ENCODE data around the gene COPG2. TPM values are rescaled to one million over a fixed set of nuclear protein-coding genes. Genes with fewer than 3 reads are reported as not detected.

Gene COPG2
- total RNA-seq, 1 donor from 2014 or later = 47.5 TPM

DNA sequence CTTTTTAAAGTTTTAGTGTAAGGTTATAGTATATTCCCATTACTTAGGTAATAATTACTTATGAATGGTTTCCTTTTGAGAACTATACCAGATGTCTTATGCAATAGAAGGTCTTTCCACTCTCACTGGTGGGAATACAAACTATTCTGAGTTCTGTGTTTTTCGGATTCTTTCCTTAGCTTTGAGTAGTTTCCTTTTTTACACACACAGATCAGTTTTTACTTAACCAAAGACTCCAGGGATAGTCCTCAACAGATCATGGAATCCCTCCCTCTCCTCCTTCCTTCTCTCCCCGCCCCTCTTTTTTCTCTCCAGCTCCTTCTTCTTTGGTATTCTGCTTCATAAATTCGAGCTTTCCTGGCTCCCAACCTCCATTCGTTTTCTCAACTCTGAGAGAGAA lies 13.3 kb downstream of the COPG2 start:
- H3K9me3 ChIP-seq (ENCODE audit: control insufficient read depth in 3 of 3, low read length in 3 of 3) = no peaks in the 10 kb centered on the region
- H3K4me1 ChIP-seq (ENCODE audit: control insufficient read depth in 3 of 3, insufficient read depth in 3 of 3, low read length in 3 of 3) = no peaks in the 10 kb centered on the region
- H3K27me3 ChIP-seq (ENCODE audit: control insufficient read depth in 3 of 3, insufficient read depth in 3 of 3, low read length in 3 of 3) = no peaks in the 10 kb centered on the region
- peaks cover 0 to 7% (median 0%) of the 10 kb centered on the region in 3 donors for H3K36me3 ChIP-seq (ENCODE audit: control insufficient read depth in 3 of 3, insufficient read depth in 3 of 3, low read length in 3 of 3)
- no peak overlapping the region for H3K4me3 ChIP-seq (ENCODE audit: low read length in 3 of 3)
- no peak overlapping the region for H3K9ac ChIP-seq (ENCODE audit: low read depth in 1 of 3, low read length in 3 of 3)
- H3K27ac ChIP-seq (ENCODE audit: low read depth, low read length) = no peak overlapping the region

DNA sequence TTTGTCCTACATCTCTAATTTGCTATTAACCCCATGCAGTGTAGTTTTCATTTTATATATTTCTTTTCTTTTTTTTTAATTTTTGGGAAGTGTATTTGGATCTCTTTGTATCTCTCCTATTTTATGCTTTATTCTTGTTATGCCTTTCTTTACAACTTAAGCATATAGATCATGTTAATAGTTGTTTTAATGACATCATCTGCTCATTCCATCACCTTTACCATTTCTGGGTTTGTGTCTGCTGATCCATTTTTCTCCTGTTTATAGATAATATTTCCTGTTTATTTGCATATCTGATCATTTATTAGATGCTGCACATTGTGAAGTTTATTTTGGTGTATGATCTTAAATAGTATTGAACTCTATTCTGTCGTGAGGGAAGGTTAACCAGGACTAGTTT lies 13.7 kb downstream of the COPG2 start:
- H3K9ac ChIP-seq (ENCODE audit: low read depth in 1 of 3, low read length in 3 of 3) = no peak overlapping the region
- H3K27ac ChIP-seq (ENCODE audit: low read depth, low read length) = no peak overlapping the region
- no peaks in the 10 kb centered on the region for H3K4me1 ChIP-seq (ENCODE audit: control insufficient read depth in 3 of 3, insufficient read depth in 3 of 3, low read length in 3 of 3)
- H3K36me3 ChIP-seq (ENCODE audit: control insufficient read depth in 3 of 3, insufficient read depth in 3 of 3, low read length in 3 of 3) = peaks cover 0 to 3% (median 0%) of the 10 kb centered on the region in 3 donors
- H3K9me3 ChIP-seq (ENCODE audit: control insufficient read depth in 3 of 3, low read length in 3 of 3) = no peaks in the 10 kb centered on the region
- H3K27me3 ChIP-seq (ENCODE audit: control insufficient read depth in 3 of 3, insufficient read depth in 3 of 3, low read length in 3 of 3) = no peaks in the 10 kb centered on the region
- no peak overlapping the region for H3K4me3 ChIP-seq (ENCODE audit: low read length in 3 of 3)

DNA sequence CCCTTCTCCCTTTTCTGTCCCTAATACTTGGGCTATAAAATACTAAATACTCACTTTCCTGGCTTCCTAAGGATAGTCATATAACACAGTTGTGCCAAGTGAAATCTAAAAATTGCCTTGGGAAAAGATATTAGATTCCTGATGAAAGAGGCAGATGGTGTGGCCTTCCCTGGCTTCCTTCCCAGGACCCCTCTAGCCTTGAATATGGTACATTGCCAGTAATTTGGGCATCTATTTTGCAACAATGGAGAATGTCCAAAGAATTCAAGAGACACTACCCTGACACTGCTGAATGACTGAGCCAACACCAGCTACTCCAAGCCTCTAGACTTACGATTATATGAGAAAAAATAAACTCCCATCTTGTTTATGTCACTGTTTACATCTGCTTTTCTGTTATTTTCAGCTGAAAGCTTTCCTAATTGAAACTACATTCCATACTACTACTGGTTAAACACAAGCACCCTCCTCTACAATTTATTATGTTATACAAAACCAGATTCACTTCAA lies 17.9 kb downstream of the COPG2 start:
- Histone ChIP-seq H3K27me3 (ENCODE audit: control insufficient read depth in 3 of 3, insufficient read depth in 3 of 3, low read length in 3 of 3) (no peaks in the 10 kb centered on the region), H3K36me3 (ENCODE audit: control insufficient read depth in 3 of 3, insufficient read depth in 3 of 3, low read length in 3 of 3) (peaks cover 0 to 3% (median 0%) of the 10 kb centered on the region in 3 donors), H3K4me3 (ENCODE audit: low read length in 3 of 3) (no peak overlapping the region), H3K9me3 (ENCODE audit: control insufficient read depth in 3 of 3, low read length in 3 of 3) (no peaks in the 10 kb centered on the region), H3K9ac (ENCODE audit: low read depth in 1 of 3, low read length in 3 of 3) (no peak overlapping the region), H3K4me1 (ENCODE audit: control insufficient read depth in 3 of 3, insufficient read depth in 3 of 3, low read length in 3 of 3) (no peaks in the 10 kb centered on the region), H3K27ac (ENCODE audit: low read depth, low read length) (no peak overlapping the region)

DNA sequence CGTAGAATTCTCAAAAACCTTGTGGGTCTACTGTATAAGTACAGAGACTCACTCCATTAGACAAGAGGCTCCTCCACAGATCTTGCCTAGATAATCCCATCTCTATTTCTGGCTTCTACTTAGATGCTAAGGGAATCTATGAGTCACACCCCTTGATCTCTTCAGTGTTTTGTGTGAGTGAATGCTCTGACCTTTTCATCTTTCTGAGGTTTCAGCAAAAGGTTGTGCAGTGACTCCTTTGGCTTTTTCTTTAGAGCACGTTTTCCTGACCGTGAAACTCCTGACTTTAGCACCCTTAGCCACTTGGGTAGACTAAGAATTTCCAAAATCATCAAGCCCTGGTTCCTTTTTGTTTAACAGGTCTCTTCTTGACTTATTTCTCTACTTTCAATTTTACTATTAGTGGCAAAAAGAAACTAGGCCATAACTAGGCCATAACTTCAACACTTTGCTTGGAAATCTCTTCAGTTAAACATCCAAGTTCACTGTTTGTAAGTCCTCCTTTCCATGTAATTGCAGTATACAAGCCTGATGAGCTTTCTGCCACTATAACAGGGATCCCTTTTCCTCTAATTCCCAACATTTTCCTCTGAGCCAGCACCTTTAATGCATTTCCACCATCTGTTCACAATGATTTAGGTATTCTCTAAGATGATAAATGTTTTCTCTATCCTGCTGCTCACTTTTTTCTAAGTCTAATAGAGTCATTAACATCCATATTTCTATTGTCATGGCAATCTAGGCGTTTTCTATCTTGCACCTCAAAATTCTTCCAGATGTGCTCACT lies 19.4 kb downstream of the COPG2 start:
- Histone ChIP-seq H3K36me3 (ENCODE audit: control insufficient read depth in 3 of 3, insufficient read depth in 3 of 3, low read length in 3 of 3) (peaks cover 0 to 3% (median 0%) of the 10 kb centered on the region in 3 donors), H3K4me1 (ENCODE audit: control insufficient read depth in 3 of 3, insufficient read depth in 3 of 3, low read length in 3 of 3) (no peaks in the 10 kb centered on the region), H3K27me3 (ENCODE audit: control insufficient read depth in 3 of 3, insufficient read depth in 3 of 3, low read length in 3 of 3) (no peaks in the 10 kb centered on the region), H3K4me3 (ENCODE audit: low read length in 3 of 3) (no peak overlapping the region), H3K9me3 (ENCODE audit: control insufficient read depth in 3 of 3, low read length in 3 of 3) (no peaks in the 10 kb centered on the region), H3K9ac (ENCODE audit: low read depth in 1 of 3, low read length in 3 of 3) (no peak overlapping the region), H3K27ac (ENCODE audit: low read depth, low read length) (no peak overlapping the region)

DNA sequence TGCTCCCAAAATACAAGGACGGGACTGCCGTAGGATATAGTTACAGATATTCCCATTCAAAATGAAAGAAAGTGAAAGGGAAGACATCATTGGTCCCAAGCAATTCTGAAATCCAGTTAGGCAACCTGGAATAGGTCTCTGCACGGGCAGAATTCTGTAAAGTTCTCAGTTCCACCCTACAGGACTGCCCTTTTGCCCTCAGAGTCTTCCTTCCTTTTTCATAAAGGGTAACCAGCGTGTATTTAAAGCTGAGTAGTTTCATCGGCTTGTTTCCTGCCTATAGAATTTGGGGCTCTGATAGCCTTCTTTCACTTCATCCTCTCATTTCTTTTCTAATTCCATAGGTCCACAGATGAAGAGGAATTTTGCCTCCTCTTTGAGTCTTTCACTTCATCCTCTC lies 20.0 kb downstream of the COPG2 start:
- H3K4me1 ChIP-seq (ENCODE audit: control insufficient read depth in 3 of 3, insufficient read depth in 3 of 3, low read length in 3 of 3) = no peaks in the 10 kb centered on the region
- H3K4me3 ChIP-seq (ENCODE audit: low read length in 3 of 3) = no peak overlapping the region
- H3K9me3 ChIP-seq (ENCODE audit: control insufficient read depth in 3 of 3, low read length in 3 of 3) = no peaks in the 10 kb centered on the region
- H3K27me3 ChIP-seq (ENCODE audit: control insufficient read depth in 3 of 3, insufficient read depth in 3 of 3, low read length in 3 of 3) = no peaks in the 10 kb centered on the region
- no peak overlapping the region for H3K27ac ChIP-seq (ENCODE audit: low read depth, low read length)
- peaks cover 0 to 3% (median 0%) of the 10 kb centered on the region in 3 donors for H3K36me3 ChIP-seq (ENCODE audit: control insufficient read depth in 3 of 3, insufficient read depth in 3 of 3, low read length in 3 of 3)
- no peak overlapping the region for H3K9ac ChIP-seq (ENCODE audit: low read depth in 1 of 3, low read length in 3 of 3)

DNA sequence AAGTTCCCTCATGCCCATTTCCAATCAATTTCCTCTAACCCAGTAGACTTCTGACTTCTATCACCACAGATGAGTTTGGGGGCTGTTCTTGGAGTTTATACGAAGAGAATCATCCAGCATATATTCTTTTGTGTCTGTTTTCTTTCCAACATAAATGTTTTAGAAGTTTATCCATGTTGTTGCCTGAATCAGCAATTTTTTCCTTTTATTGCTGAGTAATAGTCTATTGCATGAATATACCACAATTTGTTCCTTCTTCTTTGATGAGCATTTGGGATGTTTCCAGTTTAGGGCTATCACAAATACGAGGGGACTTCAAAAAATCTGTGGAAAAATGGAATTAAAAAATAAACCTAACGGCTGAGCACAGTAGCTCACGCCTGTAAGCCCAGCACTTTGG lies 26.2 kb downstream of the COPG2 start:
- no peaks in the 10 kb centered on the region for H3K4me1 ChIP-seq (ENCODE audit: control insufficient read depth in 3 of 3, insufficient read depth in 3 of 3, low read length in 3 of 3)
- no peaks in the 10 kb centered on the region for H3K9me3 ChIP-seq (ENCODE audit: control insufficient read depth in 3 of 3, low read length in 3 of 3)
- H3K36me3 ChIP-seq (ENCODE audit: control insufficient read depth in 3 of 3, insufficient read depth in 3 of 3, low read length in 3 of 3) = no peaks in the 10 kb centered on the region
- no peak overlapping the region for H3K27ac ChIP-seq (ENCODE audit: low read depth, low read length)
- H3K27me3 ChIP-seq (ENCODE audit: control insufficient read depth in 3 of 3, insufficient read depth in 3 of 3, low read length in 3 of 3) = no peaks in the 10 kb centered on the region
- no peak overlapping the region for H3K4me3 ChIP-seq (ENCODE audit: low read length in 3 of 3)
- H3K9ac ChIP-seq (ENCODE audit: low read depth in 1 of 3, low read length in 3 of 3) = no peak overlapping the region

DNA sequence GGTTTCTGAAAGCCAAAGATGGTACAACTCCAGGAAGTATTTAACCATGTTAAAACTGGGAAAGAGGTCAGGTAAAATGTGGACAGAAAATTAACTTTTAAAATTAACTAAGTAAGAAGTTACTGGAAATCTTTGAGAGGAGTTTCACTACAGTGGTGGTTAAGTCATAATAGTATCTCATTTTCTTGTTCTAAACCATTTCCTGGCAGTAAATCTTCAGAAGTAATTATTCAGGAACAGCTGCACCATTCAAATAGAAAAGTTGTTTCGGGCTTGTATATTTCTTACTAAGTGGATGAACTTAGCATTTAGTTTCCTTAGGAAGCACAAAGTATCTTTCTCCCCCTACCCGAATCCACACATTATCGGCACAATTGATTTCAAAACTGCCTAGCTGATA lies 27.1 kb downstream of the COPG2 start:
- H3K27ac ChIP-seq (ENCODE audit: low read depth, low read length) = no peak overlapping the region
- no peak overlapping the region for H3K4me3 ChIP-seq (ENCODE audit: low read length in 3 of 3)
- H3K9me3 ChIP-seq (ENCODE audit: control insufficient read depth in 3 of 3, low read length in 3 of 3) = no peaks in the 10 kb centered on the region
- no peaks in the 10 kb centered on the region for H3K27me3 ChIP-seq (ENCODE audit: control insufficient read depth in 3 of 3, insufficient read depth in 3 of 3, low read length in 3 of 3)
- no peaks in the 10 kb centered on the region for H3K36me3 ChIP-seq (ENCODE audit: control insufficient read depth in 3 of 3, insufficient read depth in 3 of 3, low read length in 3 of 3)
- no peaks in the 10 kb centered on the region for H3K4me1 ChIP-seq (ENCODE audit: control insufficient read depth in 3 of 3, insufficient read depth in 3 of 3, low read length in 3 of 3)
- H3K9ac ChIP-seq (ENCODE audit: low read depth in 1 of 3, low read length in 3 of 3) = no peak overlapping the region

DNA sequence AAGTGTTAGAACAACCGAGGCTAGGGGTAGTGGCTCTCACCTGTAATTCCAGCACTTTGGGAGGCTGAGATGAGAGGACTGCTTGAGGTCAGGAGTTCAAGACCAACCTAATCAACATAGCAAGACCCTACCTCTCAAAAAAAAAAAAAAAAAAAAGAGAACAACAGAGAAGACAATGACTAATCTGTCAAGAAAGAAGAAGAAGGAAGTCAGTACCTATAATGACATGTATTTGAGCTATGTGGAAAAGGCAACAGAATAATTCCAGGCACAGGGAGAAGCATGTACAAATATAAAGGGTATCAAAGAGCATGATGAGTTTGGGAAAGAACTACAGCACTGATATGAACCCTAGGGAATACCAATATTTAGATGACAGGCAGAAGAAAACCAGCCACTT lies 27.5 kb downstream of the COPG2 start:
- no peaks in the 10 kb centered on the region for H3K27me3 ChIP-seq (ENCODE audit: control insufficient read depth in 3 of 3, insufficient read depth in 3 of 3, low read length in 3 of 3)
- H3K27ac ChIP-seq (ENCODE audit: low read depth, low read length) = no peak overlapping the region
- H3K4me3 ChIP-seq (ENCODE audit: low read length in 3 of 3) = no peak overlapping the region
- H3K4me1 ChIP-seq (ENCODE audit: control insufficient read depth in 3 of 3, insufficient read depth in 3 of 3, low read length in 3 of 3) = no peaks in the 10 kb centered on the region
- no peak overlapping the region for H3K9ac ChIP-seq (ENCODE audit: low read depth in 1 of 3, low read length in 3 of 3)
- H3K9me3 ChIP-seq (ENCODE audit: control insufficient read depth in 3 of 3, low read length in 3 of 3) = no peaks in the 10 kb centered on the region
- no peaks in the 10 kb centered on the region for H3K36me3 ChIP-seq (ENCODE audit: control insufficient read depth in 3 of 3, insufficient read depth in 3 of 3, low read length in 3 of 3)

DNA sequence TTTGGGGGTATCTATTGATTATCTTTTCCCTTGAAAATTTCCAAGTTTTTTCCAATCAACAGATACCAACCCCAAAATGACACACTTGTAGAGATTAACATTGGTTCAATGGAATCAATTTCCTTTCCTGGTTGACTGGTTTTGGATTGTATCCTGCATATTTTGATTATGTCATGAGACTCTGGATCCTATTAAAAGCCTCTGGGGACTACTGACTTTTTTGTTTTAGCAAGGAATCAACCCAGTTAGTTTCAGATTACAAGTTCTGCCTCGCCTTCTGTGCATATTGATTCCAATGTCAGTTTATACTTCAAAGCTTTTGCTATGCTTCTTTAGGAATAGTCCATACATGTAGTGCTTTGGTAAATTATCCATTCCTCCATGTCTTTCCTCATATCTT lies 29.2 kb downstream of the COPG2 start:
- Histone ChIP-seq H3K9me3 (ENCODE audit: control insufficient read depth in 3 of 3, low read length in 3 of 3) (no peaks in the 10 kb centered on the region), H3K27ac (ENCODE audit: low read depth, low read length) (no peak overlapping the region), H3K36me3 (ENCODE audit: control insufficient read depth in 3 of 3, insufficient read depth in 3 of 3, low read length in 3 of 3) (no peaks in the 10 kb centered on the region), H3K4me1 (ENCODE audit: control insufficient read depth in 3 of 3, insufficient read depth in 3 of 3, low read length in 3 of 3) (no peaks in the 10 kb centered on the region), H3K27me3 (ENCODE audit: control insufficient read depth in 3 of 3, insufficient read depth in 3 of 3, low read length in 3 of 3) (no peaks in the 10 kb centered on the region), H3K9ac (ENCODE audit: low read depth in 1 of 3, low read length in 3 of 3) (no peak overlapping the region), H3K4me3 (ENCODE audit: low read length in 3 of 3) (no peak overlapping the region)

DNA sequence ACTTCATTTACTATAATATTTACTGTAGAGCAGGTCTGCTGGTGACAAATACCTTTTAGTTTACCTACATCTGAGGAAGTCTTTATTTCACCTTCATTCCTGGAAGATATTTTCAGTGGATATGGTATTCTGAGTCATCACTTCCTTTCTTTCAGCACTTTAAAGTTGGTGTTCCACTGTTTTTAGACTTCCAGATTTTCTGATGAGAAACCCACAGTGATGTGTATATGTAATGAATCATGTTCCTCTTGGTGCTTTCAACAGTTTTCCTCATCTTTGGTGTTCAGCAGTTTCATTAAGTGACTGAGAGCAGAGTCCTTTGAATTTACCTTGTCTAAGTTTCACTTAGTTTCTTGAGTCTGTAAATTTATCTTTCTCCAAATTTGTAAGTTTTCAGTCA lies 36.4 kb downstream of the COPG2 start:
- H3K9me3 ChIP-seq (ENCODE audit: control insufficient read depth in 3 of 3, low read length in 3 of 3) = no peaks in the 10 kb centered on the region

More for the DNA sequence above, 36.4 kb downstream of the COPG2 start:
- Histone ChIP-seq H3K4me1 (ENCODE audit: control insufficient read depth in 3 of 3, insufficient read depth in 3 of 3, low read length in 3 of 3) (no peaks in the 10 kb centered on the region), H3K27me3 (ENCODE audit: control insufficient read depth in 3 of 3, insufficient read depth in 3 of 3, low read length in 3 of 3) (no peaks in the 10 kb centered on the region), H3K27ac (ENCODE audit: low read depth, low read length) (no peak overlapping the region), H3K9ac (ENCODE audit: low read depth in 1 of 3, low read length in 3 of 3) (no peak overlapping the region), H3K36me3 (ENCODE audit: control insufficient read depth in 3 of 3, insufficient read depth in 3 of 3, low read length in 3 of 3) (no peaks in the 10 kb centered on the region), H3K4me3 (ENCODE audit: low read length in 3 of 3) (no peak overlapping the region)
